ENCODE measurements around the gene CNNM4.

Gene CNNM4

GRCh38 chr2:96810783-96811192, 50.1 kb downstream of the CNNM4 start:
- DNase-seq (ENCODE audit: low read depth in 4 of 4, low spot score in 1 of 4), result no peak

GRCh38 chr2:96811917-96812316, 51.2 kb downstream of the CNNM4 start:
- DNase-seq (ENCODE audit: low read depth in 4 of 4, low spot score in 1 of 4), result no peak

GRCh38 chr2:96813656-96814055, 53.0 kb downstream of the CNNM4 start:
- DNase-seq (ENCODE audit: low read depth in 4 of 4, low spot score in 1 of 4), result no peak

GRCh38 chr2:96815326-96816126, 54.8 kb downstream of the CNNM4 start:
- no peak for DNase-seq (ENCODE audit: low read depth in 4 of 4, low spot score in 1 of 4)

- DNase-seq (ENCODE audit: low read depth in 4 of 4, low spot score in 1 of 4), result peak; percentile 88 to 98 (median 95)
Measured at GRCh38 chr2:96816127-96816835, 55.6 kb downstream of the CNNM4 start, which contains the start of gene CNNM3. TSS of gene CNNM3 (plus strand) at chr2:96816268. CDS start at chr2:96816278, 10 bp downstream.

GRCh38 chr2:96816836-96817702, 56.4 kb downstream of the CNNM4 start:
- no peak for DNase-seq (ENCODE audit: low read depth in 4 of 4, low spot score in 1 of 4)

GRCh38 chr2:96817882-96818281, 57.2 kb downstream of the CNNM4 start:
- no peak for DNase-seq (ENCODE audit: low read depth in 4 of 4, low spot score in 1 of 4)

GRCh38 chr2:96819128-96819875, 58.6 kb downstream of the CNNM4 start:
- no peak for DNase-seq (ENCODE audit: low read depth in 4 of 4, low spot score in 1 of 4)

GRCh38 chr2:96819876-96820511, 59.3 kb downstream of the CNNM4 start:
- DNase-seq (ENCODE audit: low read depth in 4 of 4, low spot score in 1 of 4), result no peak

- DNase-seq (ENCODE audit: low read depth in 4 of 4, low spot score in 1 of 4), result no peak
Measured at GRCh38 chr2:96821113-96821675, 60.5 kb downstream of the CNNM4 start.

- no peak for DNase-seq (ENCODE audit: low read depth in 4 of 4, low spot score in 1 of 4)
Measured at GRCh38 chr2:96822786-96823185, 62.1 kb downstream of the CNNM4 start.

GRCh38 chr2:96823198-96823597, 62.5 kb downstream of the CNNM4 start:
- no peak for DNase-seq (ENCODE audit: low read depth in 4 of 4, low spot score in 1 of 4)

- DNase-seq (ENCODE audit: low read depth in 4 of 4, low spot score in 1 of 4), result no peak
Measured at GRCh38 chr2:96824079-96824870, 63.6 kb downstream of the CNNM4 start.

GRCh38 chr2:96825057-96825456, 64.4 kb downstream of the CNNM4 start:
- DNase-seq (ENCODE audit: low read depth in 4 of 4, low spot score in 1 of 4), result no peak

GRCh38 chr2:96826546-96827278, 66.0 kb downstream of the CNNM4 start:
- no peak for DNase-seq (ENCODE audit: low read depth in 4 of 4, low spot score in 1 of 4)

- no peak for DNase-seq (ENCODE audit: low read depth in 4 of 4, low spot score in 1 of 4)
Measured at GRCh38 chr2:96828436-96828835, 67.7 kb downstream of the CNNM4 start.

- DNase-seq (ENCODE audit: low read depth in 4 of 4, low spot score in 1 of 4), result no peak
Measured at GRCh38 chr2:96828874-96829273, 68.2 kb downstream of the CNNM4 start.

- no peak for DNase-seq (ENCODE audit: low read depth in 4 of 4, low spot score in 1 of 4)
Measured at GRCh38 chr2:96830044-96830562, 69.4 kb downstream of the CNNM4 start.

All from stimulated activated CD4-positive, alpha-beta T cell treated with anti-CD3 and anti-CD28 coated beads, Interleukin-1b, Interleukin-23, amount 100 ng/mL, for 24 hours (primary cell).